Nephron progenitor cell (in vitro differentiated cells): Measurements from ENCODE around the gene CELSR2.

Experiments used
- DNase-seq: peaks from one replicate; pipeline ENCODE4 v3.0.0; 2021
- H3K27ac Mint-ChIP-seq: 2 replicates; pipeline ENCODE4 v1.8.0; 2021; ENCODE audit warnings: mild to moderate bottlenecking, moderate library complexity, mixed read lengths
- H3K27me3 Mint-ChIP-seq: 2 replicates; pipeline ENCODE4 v1.8.0; 2021; ENCODE audit warnings: mild to moderate bottlenecking, low read depth, mixed read lengths; ENCODE audit not compliant: poor library complexity
- H3K36me3 Mint-ChIP-seq: 2 replicates; pipeline ENCODE4 v1.8.0; 2021; ENCODE audit warnings: low read depth, mixed read lengths
- H3K4me1 Mint-ChIP-seq: 2 replicates; pipeline ENCODE4 v1.8.0; 2021; ENCODE audit warnings: mixed read lengths
- H3K4me3 Mint-ChIP-seq: 2 replicates; pipeline ENCODE4 v1.8.0; 2021; ENCODE audit warnings: mild to moderate bottlenecking, moderate library complexity, mixed read lengths
- H3K9me3 Mint-ChIP-seq: 2 replicates; pipeline ENCODE4 v1.8.0; 2021; ENCODE audit warnings: mild to moderate bottlenecking, moderate library complexity, mixed read lengths
- TF ChIP-seq, protein P1 (sequence below): fragments of 200-600 bp; sonication (generic); IDR thresholded peaks from 2 replicates; pipeline ENCODE4 v1.5.0; 2021; ENCODE audit warnings: antibody characterized with exemption

CELSR2 gene

DNA sequence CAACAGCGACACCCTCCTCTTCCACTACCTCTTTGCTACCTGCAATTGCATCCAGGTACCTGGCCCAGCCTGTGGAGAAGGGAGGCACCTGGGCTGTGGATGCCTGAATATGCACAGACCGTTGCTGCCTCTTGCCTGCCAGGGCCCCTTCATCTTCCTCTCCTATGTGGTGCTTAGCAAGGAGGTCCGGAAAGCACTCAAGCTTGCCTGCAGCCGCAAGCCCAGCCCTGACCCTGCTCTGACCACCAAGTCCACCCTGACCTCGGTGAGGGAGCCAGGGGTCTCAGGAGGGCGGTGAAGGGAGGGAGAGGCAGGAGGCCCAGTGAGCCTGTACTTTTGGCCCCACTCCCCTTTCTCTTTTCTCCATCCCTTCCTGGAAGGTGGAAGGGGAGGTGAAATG is 22.1 kb downstream of the CELSR2 start:
- TF ChIP-seq, protein P1, sequence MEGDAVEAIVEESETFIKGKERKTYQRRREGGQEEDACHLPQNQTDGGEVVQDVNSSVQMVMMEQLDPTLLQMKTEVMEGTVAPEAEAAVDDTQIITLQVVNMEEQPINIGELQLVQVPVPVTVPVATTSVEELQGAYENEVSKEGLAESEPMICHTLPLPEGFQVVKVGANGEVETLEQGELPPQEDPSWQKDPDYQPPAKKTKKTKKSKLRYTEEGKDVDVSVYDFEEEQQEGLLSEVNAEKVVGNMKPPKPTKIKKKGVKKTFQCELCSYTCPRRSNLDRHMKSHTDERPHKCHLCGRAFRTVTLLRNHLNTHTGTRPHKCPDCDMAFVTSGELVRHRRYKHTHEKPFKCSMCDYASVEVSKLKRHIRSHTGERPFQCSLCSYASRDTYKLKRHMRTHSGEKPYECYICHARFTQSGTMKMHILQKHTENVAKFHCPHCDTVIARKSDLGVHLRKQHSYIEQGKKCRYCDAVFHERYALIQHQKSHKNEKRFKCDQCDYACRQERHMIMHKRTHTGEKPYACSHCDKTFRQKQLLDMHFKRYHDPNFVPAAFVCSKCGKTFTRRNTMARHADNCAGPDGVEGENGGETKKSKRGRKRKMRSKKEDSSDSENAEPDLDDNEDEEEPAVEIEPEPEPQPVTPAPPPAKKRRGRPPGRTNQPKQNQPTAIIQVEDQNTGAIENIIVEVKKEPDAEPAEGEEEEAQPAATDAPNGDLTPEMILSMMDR = no peak
- Mint-ChIP-seq H3K36me3 (peaks cover 20% of the 10 kb centered on the region), H3K4me3 (no peak overlapping the region), H3K4me1 (peaks cover 48% of the 10 kb centered on the region), H3K27me3 (peaks cover 3% of the 10 kb centered on the region), H3K9me3 (no peaks in the 10 kb centered on the region), H3K27ac (no peak overlapping the region)
- DNase-seq = no peak

DNA sequence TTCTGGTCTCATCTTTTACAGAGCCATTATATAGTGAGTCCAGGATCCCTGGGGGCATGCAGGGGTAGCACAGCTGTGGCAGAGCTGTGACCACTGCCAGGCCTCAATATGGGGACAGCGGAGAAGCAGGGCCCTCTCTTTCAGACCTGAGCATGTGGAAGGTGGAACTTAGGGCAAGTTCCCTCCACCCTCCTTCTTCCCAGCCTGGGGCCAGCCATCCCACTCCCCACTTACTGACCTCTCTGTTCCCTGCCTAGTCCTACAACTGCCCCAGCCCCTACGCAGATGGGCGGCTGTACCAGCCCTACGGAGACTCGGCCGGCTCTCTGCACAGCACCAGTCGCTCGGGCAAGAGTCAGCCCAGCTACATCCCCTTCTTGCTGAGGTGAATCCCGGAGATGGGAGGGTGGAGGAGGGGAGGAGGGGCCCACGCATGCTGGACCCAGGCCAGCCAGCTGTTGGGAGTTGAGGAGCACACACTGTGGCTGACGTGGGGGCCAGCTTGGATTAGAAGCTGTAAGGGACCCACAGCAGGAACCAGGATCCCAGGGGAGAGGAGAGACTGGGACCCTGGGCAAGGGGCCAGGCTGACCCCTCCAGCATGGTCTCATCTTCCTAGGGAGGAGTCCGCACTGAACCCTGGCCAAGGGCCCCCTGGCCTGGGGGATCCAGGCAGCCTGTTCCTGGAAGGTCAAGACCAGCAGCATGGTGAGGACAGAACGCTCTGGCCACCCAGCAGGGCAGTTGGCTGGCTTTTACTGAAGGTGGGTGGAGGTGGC is 22.9 kb downstream of the CELSR2 start:
- DNase-seq = no peak
- peaks cover 20% of the 10 kb centered on the region for H3K36me3 Mint-ChIP-seq
- TF ChIP-seq, protein P1 = no peak
- H3K4me3 Mint-ChIP-seq = no peak overlapping the region
- no peaks in the 10 kb centered on the region for H3K27me3 Mint-ChIP-seq
- H3K9me3 Mint-ChIP-seq = no peaks in the 10 kb centered on the region
- H3K27ac Mint-ChIP-seq = no peak overlapping the region
- H3K4me1 Mint-ChIP-seq = peaks cover 56% of the 10 kb centered on the region

DNA sequence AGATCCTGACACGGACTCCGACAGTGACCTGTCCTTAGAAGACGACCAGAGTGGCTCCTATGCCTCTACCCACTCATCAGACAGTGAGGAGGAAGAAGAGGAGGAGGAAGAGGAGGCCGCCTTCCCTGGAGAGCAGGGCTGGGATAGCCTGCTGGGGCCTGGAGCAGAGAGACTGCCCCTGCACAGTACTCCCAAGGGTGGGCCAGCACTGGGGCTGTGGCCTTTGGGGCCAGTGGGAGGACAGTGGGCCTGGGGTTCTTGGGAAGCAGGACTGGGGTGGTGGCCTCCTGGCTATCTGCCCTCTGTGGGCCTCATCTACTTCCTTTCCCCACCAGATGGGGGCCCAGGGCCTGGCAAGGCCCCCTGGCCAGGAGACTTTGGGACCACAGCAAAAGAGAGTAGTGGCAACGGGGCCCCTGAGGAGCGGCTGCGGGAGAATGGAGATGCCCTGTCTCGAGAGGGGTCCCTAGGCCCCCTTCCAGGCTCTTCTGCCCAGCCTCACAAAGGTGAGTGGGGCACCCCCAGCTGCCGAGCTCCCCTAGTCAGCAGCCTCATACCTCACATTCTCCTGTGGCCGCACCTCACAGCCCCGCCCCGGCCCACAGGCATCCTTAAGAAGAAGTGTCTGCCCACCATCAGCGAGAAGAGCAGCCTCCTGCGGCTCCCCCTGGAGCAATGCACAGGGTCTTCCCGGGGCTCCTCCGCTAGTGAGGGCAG is 23.6 kb downstream of the CELSR2 start:
- TF ChIP-seq, protein P1 = no peak
- Mint-ChIP-seq H3K4me1 (peaks cover 62% of the 10 kb centered on the region), H3K9me3 (no peaks in the 10 kb centered on the region), H3K4me3 (no peak overlapping the region), H3K27ac (no peak overlapping the region), H3K36me3 (peaks cover 19% of the 10 kb centered on the region), H3K27me3 (no peaks in the 10 kb centered on the region)
- no peak for DNase-seq

DNA sequence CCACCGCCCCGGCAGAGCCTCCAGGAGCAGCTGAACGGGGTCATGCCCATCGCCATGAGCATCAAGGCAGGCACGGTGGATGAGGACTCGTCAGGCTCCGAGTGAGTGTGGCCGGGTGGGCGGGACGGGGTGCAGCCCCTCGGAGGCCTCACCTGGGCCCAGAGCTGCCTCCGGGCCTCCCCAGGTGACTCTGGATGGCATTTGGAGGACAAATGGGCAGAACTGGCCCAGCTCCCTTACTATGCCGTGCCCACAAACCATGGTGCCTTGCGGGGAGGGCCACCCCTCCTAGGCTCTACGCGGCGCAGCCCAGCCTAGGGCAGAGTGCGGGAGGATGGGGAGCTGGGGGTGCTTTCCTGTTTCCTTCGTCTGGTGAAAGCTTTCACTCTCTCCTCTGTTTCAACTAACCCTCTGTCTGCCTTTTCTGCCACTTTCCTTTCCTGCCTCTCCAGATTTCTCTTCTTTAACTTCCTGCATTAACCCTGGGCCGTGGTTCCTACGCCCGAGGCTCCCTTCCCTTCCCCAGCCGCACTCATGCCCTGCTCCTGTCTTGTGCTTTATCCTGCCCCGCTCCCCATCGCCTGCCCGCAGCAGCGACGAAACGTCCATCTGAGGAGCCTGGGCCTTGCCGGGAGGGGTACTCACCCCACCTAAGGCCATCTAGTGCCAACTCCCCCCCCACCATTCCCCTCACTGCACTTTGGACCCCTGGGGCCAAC is 24.4 kb downstream of the CELSR2 start:
- no peak overlapping the region for H3K27ac Mint-ChIP-seq
- H3K9me3 Mint-ChIP-seq = no peaks in the 10 kb centered on the region
- peak overlapping the region; percentile 8 for H3K4me3 Mint-ChIP-seq
- H3K27me3 Mint-ChIP-seq = no peaks in the 10 kb centered on the region
- H3K4me1 Mint-ChIP-seq = peaks cover 68% of the 10 kb centered on the region
- peaks cover 19% of the 10 kb centered on the region for H3K36me3 Mint-ChIP-seq
- DNase-seq = no peak
- TF ChIP-seq, protein P1 = no peak

DNA sequence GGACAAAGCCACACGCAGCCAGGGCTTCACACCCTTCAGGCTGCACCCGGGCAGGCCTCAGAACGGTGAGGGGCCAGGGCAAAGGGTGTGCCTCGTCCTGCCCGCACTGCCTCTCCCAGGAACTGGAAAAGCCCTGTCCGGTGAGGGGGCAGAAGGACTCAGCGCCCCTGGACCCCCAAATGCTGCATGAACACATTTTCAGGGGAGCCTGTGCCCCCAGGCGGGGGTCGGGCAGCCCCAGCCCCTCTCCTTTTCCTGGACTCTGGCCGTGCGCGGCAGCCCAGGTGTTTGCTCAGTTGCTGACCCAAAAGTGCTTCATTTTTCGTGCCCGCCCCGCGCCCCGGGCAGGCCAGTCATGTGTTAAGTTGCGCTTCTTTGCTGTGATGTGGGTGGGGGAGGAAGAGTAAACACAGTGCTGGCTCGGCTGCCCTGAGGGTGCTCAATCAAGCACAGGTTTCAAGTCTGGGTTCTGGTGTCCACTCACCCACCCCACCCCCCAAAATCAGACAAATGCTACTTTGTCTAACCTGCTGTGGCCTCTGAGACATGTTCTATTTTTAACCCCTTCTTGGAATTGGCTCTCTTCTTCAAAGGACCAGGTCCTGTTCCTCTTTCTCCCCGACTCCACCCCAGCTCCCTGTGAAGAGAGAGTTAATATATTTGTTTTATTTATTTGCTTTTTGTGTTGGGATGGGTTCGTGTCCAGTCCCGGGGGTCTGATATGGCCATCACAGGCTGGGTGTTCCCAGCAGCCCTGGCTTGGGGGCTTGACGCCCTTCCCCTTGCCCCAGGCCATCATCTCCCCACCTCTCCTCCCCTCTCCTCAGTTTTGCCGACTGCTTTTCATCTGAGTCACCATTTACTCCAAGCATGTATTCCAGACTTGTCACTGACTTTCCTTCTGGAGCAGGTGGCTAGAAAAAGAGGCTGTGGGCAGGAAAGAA is 25.5 kb downstream of the CELSR2 start:
- peaks cover 74% of the 10 kb centered on the region for H3K4me1 Mint-ChIP-seq
- TF ChIP-seq, protein P1 = no peak
- DNase-seq = peak; percentile 53
- no peaks in the 10 kb centered on the region for H3K9me3 Mint-ChIP-seq
- H3K36me3 Mint-ChIP-seq = peaks cover 25% of the 10 kb centered on the region
- H3K4me3 Mint-ChIP-seq = peak overlapping the region; percentile 52
- no peaks in the 10 kb centered on the region for H3K27me3 Mint-ChIP-seq
- H3K27ac Mint-ChIP-seq = peak overlapping the region; percentile 72
